HS-27A (cell line): ENCODE results near the gene HAUS5.
"Not testable (repeated sequence)": the region's sequence is repeated elsewhere in the genome, so short reads cannot be mapped to it uniquely, and the experiment has no call there.

Experiments
- DNase-seq: peaks from one replicate; pipeline ENCODE4 v3.0.0-alpha.2; 2012; ENCODE audit warnings: low read depth, missing footprints

The HAUS5 gene, protein sequence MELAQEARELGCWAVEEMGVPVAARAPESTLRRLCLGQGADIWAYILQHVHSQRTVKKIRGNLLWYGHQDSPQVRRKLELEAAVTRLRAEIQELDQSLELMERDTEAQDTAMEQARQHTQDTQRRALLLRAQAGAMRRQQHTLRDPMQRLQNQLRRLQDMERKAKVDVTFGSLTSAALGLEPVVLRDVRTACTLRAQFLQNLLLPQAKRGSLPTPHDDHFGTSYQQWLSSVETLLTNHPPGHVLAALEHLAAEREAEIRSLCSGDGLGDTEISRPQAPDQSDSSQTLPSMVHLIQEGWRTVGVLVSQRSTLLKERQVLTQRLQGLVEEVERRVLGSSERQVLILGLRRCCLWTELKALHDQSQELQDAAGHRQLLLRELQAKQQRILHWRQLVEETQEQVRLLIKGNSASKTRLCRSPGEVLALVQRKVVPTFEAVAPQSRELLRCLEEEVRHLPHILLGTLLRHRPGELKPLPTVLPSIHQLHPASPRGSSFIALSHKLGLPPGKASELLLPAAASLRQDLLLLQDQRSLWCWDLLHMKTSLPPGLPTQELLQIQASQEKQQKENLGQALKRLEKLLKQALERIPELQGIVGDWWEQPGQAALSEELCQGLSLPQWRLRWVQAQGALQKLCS

DNA sequence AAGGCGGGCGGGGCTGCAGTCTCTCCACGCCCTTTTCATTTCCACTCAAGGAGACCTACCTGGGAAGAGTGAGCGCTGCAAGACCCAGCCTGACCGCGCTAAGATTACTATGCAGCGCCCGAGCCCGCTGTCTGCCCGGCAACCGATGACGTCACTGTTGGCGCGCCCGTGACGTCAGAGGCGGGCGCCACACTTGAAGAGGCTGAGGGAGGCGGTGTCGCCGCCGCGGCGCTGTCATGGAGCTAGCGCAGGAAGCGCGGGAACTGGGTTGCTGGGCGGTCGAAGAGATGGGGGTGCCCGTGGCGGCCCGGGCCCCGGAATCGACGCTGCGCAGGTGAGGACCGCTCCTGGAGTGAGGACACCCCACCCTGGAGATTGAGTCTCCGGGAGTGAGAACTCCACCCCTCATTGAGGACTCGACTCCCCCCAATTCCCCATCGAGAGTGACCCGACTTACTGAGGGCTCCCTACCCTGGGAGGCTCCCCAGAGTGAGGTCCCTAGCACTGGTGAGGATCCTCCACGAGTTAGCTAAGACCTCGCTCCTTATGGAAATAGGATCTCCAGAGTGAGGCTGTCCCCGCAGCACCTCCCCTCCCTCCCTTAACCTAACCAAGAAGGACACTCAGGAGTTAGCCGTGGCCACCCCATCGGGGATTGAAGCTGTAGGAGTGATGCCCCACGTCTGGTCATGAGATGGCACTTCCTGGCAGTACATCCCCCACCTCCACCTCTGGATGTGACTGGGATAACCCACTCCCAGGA is at the start of gene HAUS5:
TSS of gene HAUS5 (plus strand) at position 177 of the 763 bp plus-strand sequence. CDS start at position 237, 60 bp downstream.
- peak; percentile 95 for DNase-seq

DNA sequence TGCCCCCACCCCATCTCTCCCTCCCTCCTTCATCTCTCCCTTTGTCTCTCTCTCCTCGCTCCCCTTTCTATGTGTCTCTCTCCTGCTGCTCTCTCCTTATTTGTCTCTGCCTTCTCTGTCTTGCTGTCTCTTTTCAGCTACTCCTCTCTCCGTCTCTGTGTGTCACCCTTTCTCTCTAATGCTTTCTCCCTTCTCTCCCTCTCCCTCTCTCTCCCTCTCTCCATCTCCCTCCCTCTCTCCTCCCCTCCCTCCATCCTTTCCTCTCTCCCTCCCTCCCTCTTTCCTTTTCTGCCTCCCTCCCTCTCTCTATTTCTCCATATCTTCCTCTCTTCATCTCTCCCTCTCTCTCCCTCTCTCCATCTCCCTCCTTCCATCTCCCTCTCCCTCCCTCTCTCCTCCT is 49.8 kb upstream of the HAUS5 start:
- no peak for DNase-seq

DNA sequence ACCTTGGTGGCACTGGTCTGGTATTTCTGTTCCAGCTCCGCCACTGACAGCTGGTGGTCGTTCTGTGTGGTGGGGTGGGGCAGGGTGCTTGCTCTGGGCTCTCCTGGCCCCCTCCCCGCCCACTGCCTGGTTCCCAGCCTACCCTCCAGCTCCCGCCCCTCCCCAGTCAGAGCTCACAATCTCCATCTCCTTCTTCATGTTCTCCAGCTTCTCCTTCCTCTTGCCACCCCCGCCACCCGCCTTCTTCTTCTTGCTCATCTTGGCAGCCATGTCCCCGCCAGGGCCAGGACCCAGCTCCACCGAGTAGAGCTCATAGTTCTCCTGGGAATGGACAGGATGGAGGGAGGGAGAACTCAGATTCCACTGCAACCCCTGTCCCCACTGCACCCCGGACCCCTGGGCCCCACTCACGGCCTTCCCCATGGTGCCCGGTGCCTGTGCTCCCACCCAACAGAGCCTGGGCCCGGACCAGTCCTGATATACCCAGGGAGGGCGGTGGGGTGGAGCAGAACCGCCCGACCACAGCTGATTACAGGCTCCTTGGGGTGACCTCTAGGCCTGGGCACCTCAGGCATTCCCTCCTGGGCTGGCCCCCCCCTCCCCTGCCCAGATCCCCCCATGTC is 49.2 kb upstream of the HAUS5 start, which contains the start of gene ATP4A:
TSS of gene ATP4A (minus strand) at position 452 of the 623 bp plus-strand sequence. CDS start at position 423, 29 bp downstream.
- no peak for DNase-seq

DNA sequence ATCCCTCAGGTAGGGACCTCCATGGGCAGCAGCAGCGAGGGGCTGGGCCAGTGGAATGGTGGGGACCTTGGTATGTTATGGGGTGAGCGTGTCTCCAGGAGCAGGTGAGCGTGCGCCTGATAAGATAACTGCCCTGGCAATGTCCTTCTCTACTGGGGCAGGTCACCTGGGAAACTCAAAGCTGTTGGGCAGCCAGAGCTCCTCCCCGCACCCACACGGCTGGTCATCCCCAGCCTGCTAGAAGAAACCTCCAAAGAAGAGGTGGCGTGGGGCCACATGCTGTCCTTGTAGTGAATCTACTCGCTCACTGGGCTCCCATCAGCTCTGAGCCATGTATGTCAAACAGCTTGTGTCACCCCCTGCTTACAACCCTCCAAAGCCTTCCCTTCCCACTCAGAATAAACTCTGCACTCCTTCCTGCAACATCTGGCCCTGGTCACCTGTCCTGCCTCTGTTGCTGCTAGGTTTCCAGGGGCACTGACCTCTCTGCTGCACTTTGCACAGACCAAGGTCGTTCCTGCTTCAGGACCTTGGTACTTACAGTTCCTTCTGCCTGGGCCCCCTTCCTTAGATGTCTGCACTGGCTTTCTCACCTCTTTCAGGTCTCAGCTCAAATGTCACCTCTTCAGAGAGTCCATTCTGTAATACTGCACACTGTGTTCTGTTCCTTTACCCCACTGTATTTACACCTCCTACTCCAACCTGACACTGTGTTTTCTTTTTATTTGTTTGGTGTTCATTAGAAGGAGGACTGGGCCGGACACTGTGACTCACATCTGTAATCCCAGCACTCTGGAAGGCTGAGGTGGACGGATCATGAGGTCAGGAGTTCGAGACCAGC is 47.3 kb upstream of the HAUS5 start:
- DNase-seq: no peak

DNA sequence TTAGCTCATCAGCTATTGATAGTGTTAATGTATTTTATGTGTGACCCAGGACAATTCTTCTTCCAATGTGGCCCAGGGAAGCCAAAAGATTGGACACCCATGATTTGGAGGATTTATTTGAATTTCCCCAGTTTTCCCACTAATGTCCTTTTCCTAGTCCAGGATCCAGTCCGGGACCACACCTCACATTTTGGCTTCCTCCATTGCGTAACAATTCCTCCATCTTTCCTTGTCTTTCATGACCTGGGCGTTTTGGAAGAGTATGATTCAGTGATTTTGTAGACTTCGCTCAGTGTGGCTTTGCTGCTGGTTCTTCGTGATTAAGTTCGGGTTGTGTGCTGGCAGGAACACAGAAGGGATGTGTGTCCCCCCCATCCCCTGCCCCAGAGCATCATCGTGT is 45.8 kb upstream of the HAUS5 start:
- DNase-seq: no peak

DNA sequence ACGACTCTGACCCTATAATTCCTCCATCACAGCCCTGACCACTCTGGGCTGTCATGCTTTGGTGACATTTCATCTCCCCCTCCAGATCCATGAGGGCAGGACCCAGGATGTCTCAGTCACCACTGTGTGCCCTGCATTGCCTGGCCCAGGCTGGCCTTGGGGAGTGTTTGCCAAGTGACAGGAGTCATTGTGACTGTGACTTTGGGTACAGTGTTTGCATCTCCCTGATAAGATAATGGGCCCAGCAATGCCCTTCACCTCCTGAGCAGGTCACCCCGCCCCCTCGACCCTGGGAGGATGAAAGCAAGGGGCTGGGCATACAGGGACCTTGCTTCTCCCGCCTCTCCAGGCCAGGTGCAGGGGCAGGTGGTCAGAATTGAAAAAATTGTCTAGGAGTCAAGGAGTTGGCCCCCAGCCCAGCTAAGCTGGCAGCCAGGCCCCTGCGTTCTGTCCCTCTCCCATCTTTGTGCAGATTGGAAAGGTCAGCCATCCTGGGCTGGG is 43.2 kb upstream of the HAUS5 start:
- no peak for DNase-seq

DNA sequence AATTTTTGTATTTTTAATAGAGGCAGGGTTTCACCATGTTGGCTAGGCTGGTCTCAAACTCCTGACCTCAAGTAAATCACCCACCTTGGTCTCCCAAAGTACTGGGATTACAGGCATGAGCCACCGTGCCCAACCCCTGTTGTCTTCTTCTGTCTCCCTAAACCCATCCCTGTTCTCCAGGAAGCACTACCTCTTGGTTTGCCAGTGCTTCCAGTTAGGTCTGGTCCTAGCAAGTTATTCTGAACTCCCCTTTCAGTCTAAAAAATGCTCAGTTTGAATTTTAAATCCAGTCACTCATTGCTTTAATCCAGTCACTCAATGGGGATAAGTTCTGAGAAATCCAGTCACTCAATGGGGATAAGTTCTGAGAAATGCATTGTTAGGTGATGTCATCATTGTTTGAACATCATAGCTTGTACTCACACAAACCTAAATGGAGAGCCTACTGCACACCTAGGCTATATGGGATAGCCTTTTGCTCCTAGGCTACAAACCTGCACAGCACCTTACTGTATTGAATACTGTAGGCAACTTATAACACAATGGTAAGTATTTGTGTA is 41.0 kb upstream of the HAUS5 start:
- DNase-seq: no peak

DNA sequence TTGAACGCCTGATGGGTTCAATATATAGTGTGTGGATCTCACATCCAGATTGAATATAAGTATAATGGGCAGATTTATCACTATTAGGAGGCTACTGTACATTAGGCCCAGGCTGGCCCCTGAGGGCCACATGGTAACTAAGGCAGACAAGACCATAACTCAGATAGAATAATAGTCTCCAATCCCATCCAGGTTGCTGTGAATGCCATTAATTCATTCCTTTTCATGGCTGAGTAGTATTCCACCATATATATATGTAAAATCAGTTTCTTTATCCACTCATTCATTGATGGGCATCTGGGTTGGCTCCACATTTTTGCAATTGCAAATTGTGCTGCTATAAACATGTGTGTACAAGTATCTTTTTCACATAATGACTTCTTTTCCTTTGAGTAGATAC is 34.6 kb upstream of the HAUS5 start:
- no peak for DNase-seq

DNA sequence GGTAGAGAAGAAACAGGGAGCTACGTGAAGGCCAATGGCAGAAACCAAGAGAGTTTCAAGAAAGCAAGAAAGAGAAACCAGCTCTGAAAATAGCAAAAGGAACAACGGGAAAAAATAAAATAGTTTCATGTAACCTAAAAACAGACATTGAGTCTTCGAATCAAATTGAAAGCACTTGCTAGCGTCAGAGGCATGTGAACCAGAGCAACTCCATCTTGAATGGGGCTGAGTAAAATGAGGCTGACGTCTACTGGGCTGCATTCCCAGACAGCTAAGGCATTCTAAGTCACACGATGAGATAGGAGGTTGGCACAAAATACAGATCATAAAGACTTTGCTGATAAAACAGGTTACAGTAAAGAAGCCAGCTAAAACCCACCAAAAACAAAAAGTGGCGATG is 33.8 kb upstream of the HAUS5 start:
- DNase-seq: no peak

DNA sequence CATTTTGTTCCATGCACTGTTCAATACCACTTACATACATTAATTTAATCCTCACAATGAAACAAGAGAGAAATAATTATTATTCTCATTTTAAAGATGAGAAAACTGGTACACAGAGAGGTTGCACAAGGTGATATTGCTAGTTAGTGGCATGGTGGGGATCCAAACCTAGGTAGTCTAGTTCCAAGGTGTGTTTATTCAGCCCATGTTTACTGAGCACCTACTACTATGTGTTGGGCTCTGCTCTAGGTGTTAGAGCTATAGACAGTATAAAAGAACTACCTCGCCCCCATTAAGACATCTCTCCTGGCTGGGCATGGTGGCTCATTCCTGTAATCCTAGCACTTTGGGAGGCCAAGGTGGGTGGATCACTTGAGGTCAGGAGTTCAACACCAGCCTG is 29.8 kb upstream of the HAUS5 start:
- DNase-seq: no peak

DNA sequence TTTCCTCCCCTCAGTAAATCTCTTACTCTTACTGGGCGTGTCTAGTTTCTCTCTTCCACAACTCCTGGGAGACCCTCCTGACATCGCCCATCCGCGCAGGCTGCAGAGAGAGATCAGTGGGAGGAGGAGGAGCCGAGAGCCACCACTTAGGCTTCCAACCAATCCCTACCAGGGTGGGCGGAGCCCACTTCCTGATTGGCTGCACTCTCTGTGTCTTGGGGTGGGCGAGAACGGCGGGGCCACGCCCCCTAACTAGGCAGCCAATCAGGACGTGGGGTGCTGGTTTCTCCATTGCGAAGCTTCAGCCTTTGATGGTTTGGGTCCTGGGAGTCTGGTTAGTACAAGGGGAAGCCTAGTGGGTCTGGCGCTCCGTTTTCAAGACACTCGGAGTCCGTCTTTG is 26.7 kb upstream of the HAUS5 start, which contains the start of gene PMIS2:
TSS of gene PMIS2 (plus strand) at position 326 of the 400 bp plus-strand sequence. CDS start 87 bp downstream, outside the sequence.
- DNase-seq: no peak

DNA sequence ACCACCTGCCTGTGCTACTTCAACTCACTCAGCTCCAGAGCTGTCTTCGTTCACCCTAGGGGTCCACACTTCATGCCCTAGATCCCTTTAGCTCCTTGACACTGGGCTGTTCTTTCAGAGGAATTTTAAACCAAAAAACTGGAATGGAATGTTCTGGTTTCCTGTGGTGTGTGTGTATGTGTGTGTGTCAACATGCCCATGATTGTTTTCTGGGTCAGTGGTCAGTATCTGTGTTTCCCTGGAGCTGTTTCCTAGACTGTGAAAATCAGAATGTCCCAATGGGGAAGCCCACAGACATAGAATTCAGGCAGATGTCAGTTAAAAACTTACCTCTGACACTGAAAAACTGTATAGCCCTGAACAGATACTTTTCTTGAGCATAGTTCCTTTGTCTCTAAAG is 25.2 kb upstream of the HAUS5 start:
- DNase-seq: no peak

DNA sequence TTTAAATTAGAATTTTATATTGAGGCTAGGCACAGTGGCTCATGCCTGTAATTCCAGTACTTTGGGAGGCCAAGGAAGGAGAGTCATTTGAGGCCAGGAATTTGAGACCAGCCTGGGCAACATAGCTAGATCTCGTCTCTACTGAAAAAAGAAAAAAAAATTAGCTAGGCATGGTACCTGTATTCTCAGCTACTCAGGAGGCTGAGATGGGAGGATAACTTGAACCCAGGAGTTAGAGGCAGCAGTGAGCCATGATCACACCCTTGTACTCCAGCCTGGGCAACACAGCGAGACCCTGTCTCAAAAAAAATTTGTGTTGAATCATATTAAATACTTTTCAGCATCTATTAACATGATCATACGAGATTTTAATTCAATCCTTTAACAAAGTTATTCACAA is 21.7 kb upstream of the HAUS5 start:
- no peak for DNase-seq

DNA sequence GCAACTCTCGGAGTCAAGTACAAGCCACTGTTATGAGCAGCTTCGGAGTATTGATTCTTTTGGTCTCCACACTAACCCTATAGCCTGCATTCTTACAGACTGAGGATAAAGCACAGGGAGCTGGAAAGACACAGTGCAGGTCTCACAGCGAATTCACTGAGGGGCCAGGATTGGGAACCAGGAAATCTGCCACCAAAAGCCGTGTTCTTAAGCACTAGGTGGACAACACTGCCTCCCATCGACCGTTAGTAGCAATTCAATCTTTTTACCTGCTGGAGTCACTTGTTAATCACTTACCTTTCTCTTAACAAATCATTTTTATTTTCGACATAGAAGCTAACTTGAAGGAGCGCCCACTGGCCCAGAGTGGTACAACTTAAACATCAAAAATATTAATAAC is 20.3 kb upstream of the HAUS5 start:
- DNase-seq: no peak

DNA sequence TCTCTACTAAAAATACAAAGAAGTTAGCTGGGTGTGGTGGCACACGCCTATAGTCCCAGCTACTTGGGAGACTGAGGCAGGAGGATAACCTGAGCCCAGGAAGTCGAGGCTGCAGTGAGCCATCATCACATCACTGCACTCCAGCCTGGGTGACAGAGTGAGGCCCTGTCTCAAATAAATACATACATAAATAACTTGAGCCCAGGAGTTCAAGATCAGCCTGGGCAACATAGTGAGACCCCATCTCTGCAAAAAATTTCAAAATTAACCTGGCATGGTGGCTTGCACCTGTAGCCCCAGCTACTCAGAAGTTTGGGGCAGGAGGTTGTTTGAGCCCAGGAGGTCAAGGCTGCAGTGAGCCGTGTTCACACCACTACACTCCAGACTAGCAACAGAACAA is 17.5 kb upstream of the HAUS5 start:
- DNase-seq: not testable (repeated sequence)

DNA sequence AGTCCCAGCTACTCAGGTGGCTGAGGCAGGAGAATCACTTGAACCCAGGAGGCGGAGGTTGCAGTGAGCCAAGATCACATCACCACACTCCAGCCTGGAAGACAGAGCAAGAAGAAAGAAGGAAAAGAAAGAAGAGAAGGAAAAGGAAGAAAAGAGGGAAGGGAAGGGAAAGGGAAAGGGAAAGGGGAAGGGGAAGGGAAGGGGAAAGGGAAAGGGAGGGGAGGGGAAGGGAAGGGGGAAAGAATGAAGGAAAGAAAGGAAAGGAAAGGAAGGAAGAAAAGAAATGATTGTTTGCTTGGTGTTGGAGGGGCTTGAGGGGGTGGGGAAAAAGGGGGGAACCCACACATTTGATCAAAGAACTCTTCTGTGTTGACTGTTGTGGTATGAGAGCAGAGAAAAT is 16.6 kb upstream of the HAUS5 start:
- no peak for DNase-seq

DNA sequence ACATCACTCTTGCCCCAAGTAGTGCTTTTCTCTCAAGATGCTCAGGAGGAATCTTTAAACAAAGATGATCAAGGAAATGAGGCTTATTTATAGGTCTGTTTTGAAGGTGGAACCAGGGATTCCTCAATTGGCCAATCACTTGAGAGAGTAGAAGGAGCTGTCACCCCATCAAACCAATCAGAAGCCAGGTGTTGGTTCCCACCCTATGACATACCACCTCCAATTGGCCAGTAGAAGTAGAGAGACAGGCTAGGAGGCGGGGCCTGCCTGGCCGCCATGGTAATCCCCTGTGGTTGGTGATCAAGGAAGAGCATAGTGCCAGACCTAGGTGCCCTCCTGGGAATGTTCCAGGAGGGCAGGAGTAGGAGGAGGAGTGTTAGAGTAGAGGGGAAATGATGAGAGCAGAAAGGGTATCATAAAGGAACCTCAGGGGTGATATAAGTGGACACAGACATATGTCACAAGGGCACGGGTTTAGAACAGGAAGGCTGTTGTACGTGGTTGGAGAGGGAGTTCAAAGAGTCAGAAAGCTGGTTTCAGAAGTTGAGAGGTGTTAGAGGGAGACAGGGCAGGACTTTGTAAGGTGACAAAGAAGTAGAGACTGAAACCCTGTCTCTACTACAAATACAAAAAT is 16.1 kb upstream of the HAUS5 start:
- no peak for DNase-seq

DNA sequence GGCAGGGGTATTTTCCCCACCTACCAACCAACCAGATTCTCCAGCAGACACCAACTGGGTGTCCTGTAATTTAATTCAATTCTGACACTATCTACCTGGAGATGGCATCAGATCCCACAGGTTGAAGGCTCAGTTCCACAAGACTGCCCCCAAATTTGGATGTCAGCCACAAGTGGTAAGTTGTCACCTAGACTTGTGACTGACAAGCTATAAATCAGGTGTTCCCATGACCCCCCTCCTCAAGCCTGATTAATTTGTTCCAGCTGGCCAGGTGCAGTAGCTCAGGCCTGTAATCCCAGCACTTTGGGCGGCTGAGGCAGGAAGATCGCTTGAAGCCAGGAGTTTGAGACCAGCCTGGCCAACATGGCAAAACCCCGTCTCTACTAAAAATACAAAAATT is 10.6 kb upstream of the HAUS5 start:
- no peak for DNase-seq

DNA sequence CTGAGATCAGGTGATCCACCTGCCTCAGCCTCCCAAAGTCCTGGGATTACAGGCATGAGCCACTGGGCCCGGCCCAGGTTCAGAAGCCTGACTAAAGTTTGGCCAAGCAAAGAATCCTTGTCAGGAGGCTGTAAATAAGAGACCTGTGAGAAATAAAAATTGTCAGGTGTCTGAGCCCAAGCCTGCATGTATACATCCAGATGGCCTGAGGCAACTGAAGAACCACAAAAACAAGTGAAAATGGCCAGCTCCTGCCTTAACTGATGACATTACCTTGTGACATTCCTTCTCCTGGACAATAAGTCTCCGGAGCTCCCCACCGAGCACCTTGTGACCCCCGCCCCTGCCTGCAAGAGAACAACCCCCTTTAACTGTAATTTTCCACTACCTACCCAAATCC is 8.1 kb upstream of the HAUS5 start:
- not testable (repeated sequence) for DNase-seq

DNA sequence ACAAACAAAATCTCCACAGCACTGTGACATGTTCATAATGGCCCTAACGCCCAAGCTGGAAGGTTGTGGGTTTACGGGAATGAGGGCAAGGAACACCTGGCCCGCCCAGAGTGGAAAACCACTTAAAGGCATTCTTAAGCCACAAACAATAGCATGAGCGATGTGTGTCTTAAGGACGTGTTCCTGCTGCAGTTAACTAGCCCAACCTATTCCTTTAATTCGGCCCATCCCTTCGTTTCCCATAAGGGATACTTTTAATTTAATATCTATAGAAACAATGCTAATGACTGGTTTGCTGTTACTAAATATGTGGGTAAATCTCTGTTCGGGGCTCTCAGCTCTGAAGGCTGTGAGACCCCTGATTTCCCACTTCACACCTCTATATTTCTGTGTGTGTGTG is 5.4 kb upstream of the HAUS5 start:
- not testable (repeated sequence) for DNase-seq
